GM23338 (cell line): ENCODE results near the gene EIF2S3. TPM values are rescaled to one million over a fixed set of nuclear protein-coding genes. Genes with fewer than 3 reads are reported as not detected.
A peak's percentile ranks its signal among the peaks of the same experiment; 100 is the strongest.

Experiments
- ATAC-seq: fragments of 200-7000 bp; cut with Tn5 transposase; 3 replicates; pipeline ENCODE4 v1.9.1; 2020
- DNase-seq: peaks from one replicate; pipeline ENCODE4 v3.0.0-alpha.2; 2015; ENCODE audit warnings: low spot score
- H2AFZ ChIP-seq: fragments of 200-600 bp; sonication (generic); 2 replicates; pipeline ENCODE4 v1.8.0; 2016; ENCODE audit warnings: antibody characterized with exemption, mild to moderate bottlenecking, moderate library complexity
- H3F3A ChIP-seq: fragments of 200-600 bp; sonication (generic); replicated peaks from 2 replicates; pipeline ENCODE4 v1.8.0; 2017; ENCODE audit warnings: antibody characterized with exemption, mixed run types, low read depth
- H3K27ac ChIP-seq: fragments of 200-600 bp; sonication (generic); 2 replicates; pipeline ENCODE4 v1.6.1; 2016; ENCODE audit warnings: low read depth
- H3K27me3 ChIP-seq: fragments of 200-600 bp; sonication (generic); 2 replicates; pipeline ENCODE4 v1.8.0; 2016; ENCODE audit warnings: mild to moderate bottlenecking, mixed run types, moderate library complexity; ENCODE audit not compliant: insufficient read depth
- H3K36me3 ChIP-seq: fragments of 200-600 bp; sonication (generic); 2 replicates; pipeline ENCODE4 v1.8.0; 2016; ENCODE audit warnings: mild to moderate bottlenecking; ENCODE audit not compliant: insufficient read depth
- H3K4me1 ChIP-seq: fragments of 200-600 bp; sonication (generic); 2 replicates; pipeline ENCODE4 v1.8.0; 2016; ENCODE audit warnings: mild to moderate bottlenecking, moderate library complexity; ENCODE audit not compliant: insufficient read depth
- H3K4me2 ChIP-seq: fragments of 200-600 bp; sonication (generic); 2 replicates; pipeline ENCODE4 v1.7.1; 2017; ENCODE audit warnings: mixed run types
- H3K4me3 ChIP-seq: fragments of 200-600 bp; sonication (generic); 2 replicates; pipeline ENCODE4 v1.6.1; 2016; ENCODE audit warnings: mixed run types
- H3K79me2 ChIP-seq: fragments of 200-600 bp; sonication (generic); replicated peaks from 2 replicates; pipeline ENCODE4 v1.8.0; 2017; ENCODE audit warnings: mild to moderate bottlenecking; ENCODE audit not compliant: insufficient read depth
- H3K9me2 ChIP-seq: fragments of 200-600 bp; sonication (generic); 2 replicates; pipeline ENCODE4 v1.8.0; 2017; ENCODE audit not compliant: insufficient read depth
- H4K20me1 ChIP-seq: fragments of 200-600 bp; sonication (generic); replicated peaks from 2 replicates; pipeline ENCODE4 v1.8.0; 2017; ENCODE audit warnings: mild to moderate bottlenecking; ENCODE audit not compliant: insufficient read depth
- H3K27ac Mint-ChIP-seq: 2 replicates; pipeline ENCODE4 v1.8.0; 2020; ENCODE audit warnings: inconsistent platforms, mild to moderate bottlenecking, moderate library complexity, mixed read lengths
- H3K27me3 Mint-ChIP-seq: 3 replicates; pipeline ENCODE4 v1.8.0; 2022; ENCODE audit warnings: low read depth, mild to moderate bottlenecking, moderate library complexity, mixed read lengths, inconsistent platforms; ENCODE audit not compliant: insufficient read depth, poor library complexity
- H3K36me3 Mint-ChIP-seq: 3 replicates; pipeline ENCODE4 v1.8.0; 2021; ENCODE audit warnings: low read depth, mild to moderate bottlenecking, inconsistent platforms, moderate library complexity, mixed read lengths
- H3K4me1 Mint-ChIP-seq: 3 replicates; pipeline ENCODE4 v1.8.0; 2020; ENCODE audit warnings: mild to moderate bottlenecking, inconsistent platforms, mixed read lengths
- H3K4me3 Mint-ChIP-seq: 3 replicates; pipeline ENCODE4 v1.8.0; 2021; ENCODE audit warnings: moderate library complexity, mild to moderate bottlenecking, inconsistent platforms, mixed read lengths
- H3K9me3 Mint-ChIP-seq: 3 replicates; pipeline ENCODE4 v1.8.0; 2020; ENCODE audit warnings: moderate library complexity, mild to moderate bottlenecking, inconsistent platforms, mixed read lengths
- CREB1 ChIP-seq: fragments of 250-450 bp; sonication (Bioruptor Pico); IDR thresholded peaks from 2 replicates; pipeline ENCODE4 v1.5.0; 2020; ENCODE audit warnings: low read depth, mild to moderate bottlenecking, moderate library complexity
- JUNB ChIP-seq: IDR thresholded peaks from one replicate; pipeline ENCODE4 v1.6.1; 2016; ENCODE audit warnings: antibody characterized with exemption; ENCODE audit not compliant: unreplicated experiment
- NANOG ChIP-seq: IDR thresholded peaks from 2 replicates; pipeline ENCODE4 v1.6.1; 2016; ENCODE audit warnings: antibody characterized with exemption, borderline replicate concordance
- POLR2AphosphoS5 ChIP-seq: IDR thresholded peaks from 2 replicates; pipeline ENCODE4 v1.6.1; 2016; ENCODE audit warnings: antibody characterized with exemption, low read depth
- STAT1 ChIP-seq: IDR thresholded peaks from one replicate; pipeline ENCODE4 v1.6.1; 2016; ENCODE audit warnings: antibody characterized with exemption; ENCODE audit not compliant: unreplicated experiment
- polyA plus RNA-seq: library from polyadenylated mRNA; unstranded; fragments of >200 nt; fragmentation: Nextera tagmentation; extraction: Ambion mirVana; gene quantifications from 2 replicates; pipeline ENCODE4 v1.2.1, GENCODE V29; 2016
- total RNA-seq: library from RNA; depleted of rRNA; stranded (reverse); fragments of >200 nt; shearing (Covaris generic); gene quantifications from 2 replicates; pipeline ENCODE4 v1.2.3, GENCODE V29; 2014
- TF ChIP-seq, protein P1 (sequence below), 2 experiments: fragments of 200-600 bp in 1 of 2; sonication (generic) in 1 of 2; conservative IDR thresholded peaks; 2 replicates each; pipeline versions ENCODE4 v1.5.1 to v1.6.1; 2016 to 2017; ENCODE audit warnings: antibody characterized with exemption in 2 of 2, low read depth in 2 of 2, mild to moderate bottlenecking in 2 of 2, moderate library complexity in 1 of 2
- TF ChIP-seq, protein P2 (sequence below): IDR thresholded peaks from one replicate; pipeline ENCODE4 v1.6.1; 2018; ENCODE audit warnings: antibody characterized with exemption; ENCODE audit not compliant: unreplicated experiment
- TF ChIP-seq, protein P3 (sequence below): fragments of 250-450 bp; sonication (Bioruptor Pico); IDR thresholded peaks from 2 replicates; pipeline ENCODE4 v1.5.0; 2020; ENCODE audit warnings: mild to moderate bottlenecking, moderate library complexity

The EIF2S3 gene
- total and polyA plus RNA-seq, 2 experiments from 2014 or later: 90.5 to 323 TPM

DNA sequence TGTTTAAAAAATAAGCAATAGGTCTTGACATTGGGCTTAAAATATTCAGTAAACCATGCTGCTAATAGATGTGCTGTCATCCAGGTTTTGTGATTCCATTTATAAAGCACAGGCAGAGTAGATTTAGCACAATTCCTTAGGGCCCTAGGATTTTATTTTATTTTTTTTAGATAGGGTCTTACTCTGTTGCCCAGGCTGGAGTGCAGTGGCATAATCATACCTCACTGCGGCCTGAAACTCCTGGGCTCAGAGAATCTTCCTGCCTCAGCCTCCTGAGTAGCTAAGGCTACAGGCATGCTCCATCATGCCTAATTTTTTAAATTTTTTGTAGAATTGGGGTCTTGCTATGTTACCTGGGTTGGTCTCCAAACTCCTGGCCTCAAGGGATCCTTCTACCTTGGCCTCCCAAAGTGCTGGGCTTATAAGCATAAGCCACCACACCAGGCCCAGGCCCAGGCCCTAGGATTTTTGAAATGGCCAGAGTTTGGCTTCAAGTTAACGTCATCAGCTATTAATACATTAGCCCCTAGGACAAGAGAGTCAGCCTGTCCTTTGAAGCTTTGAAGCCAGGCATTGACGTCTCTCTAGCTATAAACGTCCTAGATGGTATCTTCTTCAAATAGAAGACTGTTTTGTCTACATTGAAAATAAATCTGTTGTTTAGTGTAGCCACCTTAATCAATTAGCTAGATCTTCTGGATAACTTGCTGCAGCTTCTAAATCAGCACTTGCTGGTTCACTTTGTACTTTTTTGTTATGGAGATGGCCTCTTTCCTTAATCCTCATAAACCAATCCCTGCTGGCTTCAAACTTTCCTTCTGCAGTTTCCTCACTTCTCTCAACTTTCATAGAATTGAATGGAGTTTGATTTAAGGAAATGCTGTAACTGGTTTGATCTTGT, 35.8 kb downstream of the EIF2S3 start:
- Histone ChIP-seq H3K79me2 (no peaks in the 10 kb centered on the region), H3K4me3 (no peak overlapping the region), H3K36me3 (no peaks in the 10 kb centered on the region), H3K27me3 (no peaks in the 10 kb centered on the region), H3K27ac (no peak overlapping the region; the same call in 1 of the 2 replicates), H3F3A (no peaks in the 10 kb centered on the region), H3K4me2 (no peak overlapping the region), H3K9me2 (no peaks in the 10 kb centered on the region), H4K20me1 (no peaks in the 10 kb centered on the region), H3K4me1 (peaks cover 9% of the 10 kb centered on the region; the same call in 1 of the 2 replicates), H2AFZ (peak overlapping the region; percentile 76; the same call in 1 of the 2 replicates)
- TF ChIP-seq, protein P1, sequence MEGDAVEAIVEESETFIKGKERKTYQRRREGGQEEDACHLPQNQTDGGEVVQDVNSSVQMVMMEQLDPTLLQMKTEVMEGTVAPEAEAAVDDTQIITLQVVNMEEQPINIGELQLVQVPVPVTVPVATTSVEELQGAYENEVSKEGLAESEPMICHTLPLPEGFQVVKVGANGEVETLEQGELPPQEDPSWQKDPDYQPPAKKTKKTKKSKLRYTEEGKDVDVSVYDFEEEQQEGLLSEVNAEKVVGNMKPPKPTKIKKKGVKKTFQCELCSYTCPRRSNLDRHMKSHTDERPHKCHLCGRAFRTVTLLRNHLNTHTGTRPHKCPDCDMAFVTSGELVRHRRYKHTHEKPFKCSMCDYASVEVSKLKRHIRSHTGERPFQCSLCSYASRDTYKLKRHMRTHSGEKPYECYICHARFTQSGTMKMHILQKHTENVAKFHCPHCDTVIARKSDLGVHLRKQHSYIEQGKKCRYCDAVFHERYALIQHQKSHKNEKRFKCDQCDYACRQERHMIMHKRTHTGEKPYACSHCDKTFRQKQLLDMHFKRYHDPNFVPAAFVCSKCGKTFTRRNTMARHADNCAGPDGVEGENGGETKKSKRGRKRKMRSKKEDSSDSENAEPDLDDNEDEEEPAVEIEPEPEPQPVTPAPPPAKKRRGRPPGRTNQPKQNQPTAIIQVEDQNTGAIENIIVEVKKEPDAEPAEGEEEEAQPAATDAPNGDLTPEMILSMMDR (conservative IDR thresholded peaks at IDR 0.05; ENCODE audit: low read depth in 2 of 2): no peak
- TF ChIP-seq STAT1 (no peak), JUNB (no peak), NANOG (no peak), POLR2AphosphoS5 (no peak), CREB1 (no peak)
- TF ChIP-seq, protein P2, sequence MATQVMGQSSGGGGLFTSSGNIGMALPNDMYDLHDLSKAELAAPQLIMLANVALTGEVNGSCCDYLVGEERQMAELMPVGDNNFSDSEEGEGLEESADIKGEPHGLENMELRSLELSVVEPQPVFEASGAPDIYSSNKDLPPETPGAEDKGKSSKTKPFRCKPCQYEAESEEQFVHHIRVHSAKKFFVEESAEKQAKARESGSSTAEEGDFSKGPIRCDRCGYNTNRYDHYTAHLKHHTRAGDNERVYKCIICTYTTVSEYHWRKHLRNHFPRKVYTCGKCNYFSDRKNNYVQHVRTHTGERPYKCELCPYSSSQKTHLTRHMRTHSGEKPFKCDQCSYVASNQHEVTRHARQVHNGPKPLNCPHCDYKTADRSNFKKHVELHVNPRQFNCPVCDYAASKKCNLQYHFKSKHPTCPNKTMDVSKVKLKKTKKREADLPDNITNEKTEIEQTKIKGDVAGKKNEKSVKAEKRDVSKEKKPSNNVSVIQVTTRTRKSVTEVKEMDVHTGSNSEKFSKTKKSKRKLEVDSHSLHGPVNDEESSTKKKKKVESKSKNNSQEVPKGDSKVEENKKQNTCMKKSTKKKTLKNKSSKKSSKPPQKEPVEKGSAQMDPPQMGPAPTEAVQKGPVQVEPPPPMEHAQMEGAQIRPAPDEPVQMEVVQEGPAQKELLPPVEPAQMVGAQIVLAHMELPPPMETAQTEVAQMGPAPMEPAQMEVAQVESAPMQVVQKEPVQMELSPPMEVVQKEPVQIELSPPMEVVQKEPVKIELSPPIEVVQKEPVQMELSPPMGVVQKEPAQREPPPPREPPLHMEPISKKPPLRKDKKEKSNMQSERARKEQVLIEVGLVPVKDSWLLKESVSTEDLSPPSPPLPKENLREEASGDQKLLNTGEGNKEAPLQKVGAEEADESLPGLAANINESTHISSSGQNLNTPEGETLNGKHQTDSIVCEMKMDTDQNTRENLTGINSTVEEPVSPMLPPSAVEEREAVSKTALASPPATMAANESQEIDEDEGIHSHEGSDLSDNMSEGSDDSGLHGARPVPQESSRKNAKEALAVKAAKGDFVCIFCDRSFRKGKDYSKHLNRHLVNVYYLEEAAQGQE: no peak
- TF ChIP-seq, protein P3, sequence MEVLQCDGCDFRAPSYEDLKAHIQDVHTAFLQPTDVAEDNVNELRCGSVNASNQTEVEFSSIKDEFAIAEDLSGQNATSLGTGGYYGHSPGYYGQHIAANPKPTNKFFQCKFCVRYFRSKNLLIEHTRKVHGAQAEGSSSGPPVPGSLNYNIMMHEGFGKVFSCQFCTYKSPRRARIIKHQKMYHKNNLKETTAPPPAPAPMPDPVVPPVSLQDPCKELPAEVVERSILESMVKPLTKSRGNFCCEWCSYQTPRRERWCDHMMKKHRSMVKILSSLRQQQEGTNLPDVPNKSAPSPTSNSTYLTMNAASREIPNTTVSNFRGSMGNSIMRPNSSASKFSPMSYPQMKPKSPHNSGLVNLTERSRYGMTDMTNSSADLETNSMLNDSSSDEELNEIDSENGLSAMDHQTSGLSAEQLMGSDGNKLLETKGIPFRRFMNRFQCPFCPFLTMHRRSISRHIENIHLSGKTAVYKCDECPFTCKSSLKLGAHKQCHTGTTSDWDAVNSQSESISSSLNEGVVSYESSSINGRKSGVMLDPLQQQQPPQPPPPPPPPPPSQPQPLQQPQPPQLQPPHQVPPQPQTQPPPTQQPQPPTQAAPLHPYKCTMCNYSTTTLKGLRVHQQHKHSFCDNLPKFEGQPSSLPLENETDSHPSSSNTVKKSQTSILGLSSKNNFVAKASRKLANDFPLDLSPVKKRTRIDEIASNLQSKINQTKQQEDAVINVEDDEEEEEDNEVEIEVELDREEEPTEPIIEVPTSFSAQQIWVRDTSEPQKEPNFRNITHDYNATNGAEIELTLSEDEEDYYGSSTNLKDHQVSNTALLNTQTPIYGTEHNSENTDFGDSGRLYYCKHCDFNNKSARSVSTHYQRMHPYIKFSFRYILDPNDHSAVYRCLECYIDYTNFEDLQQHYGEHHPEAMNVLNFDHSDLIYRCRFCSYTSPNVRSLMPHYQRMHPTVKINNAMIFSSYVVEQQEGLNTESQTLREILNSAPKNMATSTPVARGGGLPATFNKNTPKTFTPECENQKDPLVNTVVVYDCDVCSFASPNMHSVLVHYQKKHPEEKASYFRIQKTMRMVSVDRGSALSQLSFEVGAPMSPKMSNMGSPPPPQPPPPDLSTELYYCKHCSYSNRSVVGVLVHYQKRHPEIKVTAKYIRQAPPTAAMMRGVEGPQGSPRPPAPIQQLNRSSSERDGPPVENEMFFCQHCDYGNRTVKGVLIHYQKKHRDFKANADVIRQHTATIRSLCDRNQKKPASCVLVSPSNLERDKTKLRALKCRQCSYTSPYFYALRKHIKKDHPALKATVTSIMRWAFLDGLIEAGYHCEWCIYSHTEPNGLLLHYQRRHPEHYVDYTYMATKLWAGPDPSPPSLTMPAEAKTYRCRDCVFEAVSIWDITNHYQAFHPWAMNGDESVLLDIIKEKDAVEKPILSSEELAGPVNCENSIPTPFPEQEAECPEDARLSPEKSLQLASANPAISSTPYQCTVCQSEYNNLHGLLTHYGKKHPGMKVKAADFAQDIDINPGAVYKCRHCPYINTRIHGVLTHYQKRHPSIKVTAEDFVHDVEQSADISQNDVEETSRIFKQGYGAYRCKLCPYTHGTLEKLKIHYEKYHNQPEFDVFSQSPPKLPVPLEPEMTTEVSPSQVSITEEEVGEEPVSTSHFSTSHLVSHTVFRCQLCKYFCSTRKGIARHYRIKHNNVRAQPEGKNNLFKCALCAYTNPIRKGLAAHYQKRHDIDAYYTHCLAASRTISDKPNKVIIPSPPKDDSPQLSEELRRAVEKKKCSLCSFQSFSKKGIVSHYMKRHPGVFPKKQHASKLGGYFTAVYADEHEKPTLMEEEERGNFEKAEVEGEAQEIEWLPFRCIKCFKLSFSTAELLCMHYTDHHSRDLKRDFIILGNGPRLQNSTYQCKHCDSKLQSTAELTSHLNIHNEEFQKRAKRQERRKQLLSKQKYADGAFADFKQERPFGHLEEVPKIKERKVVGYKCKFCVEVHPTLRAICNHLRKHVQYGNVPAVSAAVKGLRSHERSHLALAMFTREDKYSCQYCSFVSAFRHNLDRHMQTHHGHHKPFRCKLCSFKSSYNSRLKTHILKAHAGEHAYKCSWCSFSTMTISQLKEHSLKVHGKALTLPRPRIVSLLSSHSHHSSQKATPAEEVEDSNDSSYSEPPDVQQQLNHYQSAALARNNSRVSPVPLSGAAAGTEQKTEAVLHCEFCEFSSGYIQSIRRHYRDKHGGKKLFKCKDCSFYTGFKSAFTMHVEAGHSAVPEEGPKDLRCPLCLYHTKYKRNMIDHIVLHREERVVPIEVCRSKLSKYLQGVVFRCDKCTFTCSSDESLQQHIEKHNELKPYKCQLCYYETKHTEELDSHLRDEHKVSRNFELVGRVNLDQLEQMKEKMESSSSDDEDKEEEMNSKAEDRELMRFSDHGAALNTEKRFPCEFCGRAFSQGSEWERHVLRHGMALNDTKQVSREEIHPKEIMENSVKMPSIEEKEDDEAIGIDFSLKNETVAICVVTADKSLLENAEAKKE (CRISPR knock-in tag): no peak
- H3K27me3 Mint-ChIP-seq: no peaks in the 10 kb centered on the region
- H3K27ac Mint-ChIP-seq: peak overlapping the region; percentile 47; the same call in 1 of the 2 replicates
- no peak overlapping the region for H3K4me3 Mint-ChIP-seq
- H3K9me3 Mint-ChIP-seq: no peaks in the 10 kb centered on the region
- DNase-seq: no peak
- peaks cover 10% of the 10 kb centered on the region for H3K4me1 Mint-ChIP-seq
- ATAC-seq: no peak
- no peaks in the 10 kb centered on the region for H3K36me3 Mint-ChIP-seq
